GM10266 (cell line): ENCODE results near the gene OR9A2.
"Not testable (repeated sequence)": the region's sequence is repeated elsewhere in the genome, so short reads cannot be mapped to it uniquely, and the experiment has no call there.

Source experiments
- DNase-seq: peaks from one replicate; pipeline ENCODE4 v3.0.0; 2012; ENCODE audit errors: extremely low spot score
- CTCF ChIP-seq: IDR thresholded peaks from 2 replicates; pipeline ENCODE4 v1.5.1; 2012; ENCODE audit warnings: mild to moderate bottlenecking, low read depth; ENCODE audit not compliant: control insufficient read depth, insufficient read depth; ENCODE audit errors: missing control alignments

The OR9A2 gene

GRCh38 chr7:142983825-142984224 lies 43.1 kb downstream of the OR9A2 start:
- no peak for TF ChIP-seq CTCF
- no peak for DNase-seq

GRCh38 chr7:142978402-142978801 lies 48.5 kb downstream of the OR9A2 start:
- not testable (repeated sequence) for DNase-seq
